Measurements from ENCODE around the gene TANC1.

TANC1 gene

GRCh38 chr2:159118115-159118858 lies 149.8 kb downstream of the TANC1 start:
- peak; percentile 77 for DNase-seq (ENCODE audit: low read depth)

GRCh38 chr2:159118859-159119500 lies 150.5 kb downstream of the TANC1 start:
- DNase-seq (ENCODE audit: low read depth) = no peak

- peak; percentile 45 for DNase-seq (ENCODE audit: low read depth)
Measured at GRCh38 chr2:159119652-159120257, 151.3 kb downstream of the TANC1 start.

- no peak for DNase-seq (ENCODE audit: low read depth)
Measured at GRCh38 chr2:159123786-159124185, 155.3 kb downstream of the TANC1 start.

- DNase-seq (ENCODE audit: low read depth) = peak; percentile 96
Measured at GRCh38 chr2:159124441-159124911, 156.0 kb downstream of the TANC1 start.

GRCh38 chr2:159124931-159125467 lies 156.6 kb downstream of the TANC1 start:
- DNase-seq (ENCODE audit: low read depth) = peak; percentile 43

GRCh38 chr2:159125858-159126257 lies 157.4 kb downstream of the TANC1 start:
- DNase-seq (ENCODE audit: low read depth) = no peak

- peak; percentile 99 for DNase-seq (ENCODE audit: low read depth)
Measured at GRCh38 chr2:159126432-159127022, 158.1 kb downstream of the TANC1 start.

- DNase-seq (ENCODE audit: low read depth) = peak; percentile 43
Measured at GRCh38 chr2:159128191-159128590, 159.8 kb downstream of the TANC1 start.

- no peak for DNase-seq (ENCODE audit: low read depth)
Measured at GRCh38 chr2:159129269-159129668, 160.8 kb downstream of the TANC1 start.

GRCh38 chr2:159129824-159130223 lies 161.4 kb downstream of the TANC1 start:
- DNase-seq (ENCODE audit: low read depth) = no peak

GRCh38 chr2:159130302-159130701 lies 161.9 kb downstream of the TANC1 start:
- DNase-seq (ENCODE audit: low read depth) = no peak

GRCh38 chr2:159131267-159131913 lies 162.9 kb downstream of the TANC1 start:
- no peak for DNase-seq (ENCODE audit: low read depth)

GRCh38 chr2:159131914-159132281 lies 163.5 kb downstream of the TANC1 start:
- DNase-seq (ENCODE audit: low read depth) = peak; percentile 95

- DNase-seq (ENCODE audit: low read depth) = peak; percentile 48
Measured at GRCh38 chr2:159133797-159134196, 165.4 kb downstream of the TANC1 start.

- no peak for DNase-seq (ENCODE audit: low read depth)
Measured at GRCh38 chr2:159134979-159135378, 166.5 kb downstream of the TANC1 start.

GRCh38 chr2:159136391-159136790 lies 168.0 kb downstream of the TANC1 start:
- no peak for DNase-seq (ENCODE audit: low read depth)

GRCh38 chr2:159137511-159138241 lies 169.2 kb downstream of the TANC1 start:
- DNase-seq (ENCODE audit: low read depth) = peak; percentile 62

GRCh38 chr2:159138642-159139182 lies 170.3 kb downstream of the TANC1 start:
- DNase-seq (ENCODE audit: low read depth) = no peak

GRCh38 chr2:159139216-159139933 lies 170.9 kb downstream of the TANC1 start:
- peak; percentile 72 for DNase-seq (ENCODE audit: low read depth)

All from amniotic epithelial cell (primary cell).